Suprapubic skin (tissue), 4 donors: ENCODE results near the gene TSPAN14.

ENCODE experiments used
- CTCF ChIP-seq, 2 donors: fragments of 200-600 bp in 1 of 2; fragments of 450-650 bp in 1 of 2; sonication (generic) in 1 of 2; IDR thresholded peaks; one replicate each; pipeline ENCODE4 v1.5.1; 2016 to 2019; ENCODE audit warnings: antibody characterized with exemption in 2 of 2, mild to moderate bottlenecking in 1 of 2, moderate library complexity in 1 of 2
- EP300 ChIP-seq: sonication (generic); formaldehyde crosslinking; IDR thresholded peaks from one replicate; pipeline ENCODE4 v1.6.1; 2017; ENCODE audit warnings: antibody characterized with exemption
- POLR2A ChIP-seq, 2 donors: fragments of 450-650 bp; IDR thresholded peaks; one replicate each; pipeline ENCODE4 v1.6.1; 2017; ENCODE audit warnings: antibody characterized with exemption in 2 of 2, mild to moderate bottlenecking in 2 of 2, moderate library complexity in 2 of 2
- POLR2AphosphoS5 ChIP-seq, 3 donors: sonication (generic); formaldehyde crosslinking; IDR thresholded peaks; one replicate each; pipeline ENCODE4 v1.6.1; 2017; ENCODE audit warnings: antibody characterized with exemption in 3 of 3

GRCh38 chr10:80459047-80459865 lies 5.1 kb downstream of the TSPAN14 start:
- TF ChIP-seq POLR2A (IDR thresholded peaks at IDR 0.05) (no peak), EP300 (no peak), CTCF (IDR thresholded peaks at IDR 0.05) (peak in 1 of 2 donors; percentile 10), POLR2AphosphoS5 (IDR thresholded peaks at IDR 0.05) (no peak)
